Panc1 (cell line): ENCODE results near the gene SFTPA1. TPM values are rescaled to one million over a fixed set of nuclear protein-coding genes. Genes with fewer than 3 reads are reported as not detected.
"Not testable (repeated sequence)": the region's sequence is repeated elsewhere in the genome, so short reads cannot be mapped to it uniquely, and the experiment has no call there.

Source experiments
- ATAC-seq: fragments of 200-7000 bp; cut with Tn5 transposase; 2 replicates; pipeline ENCODE4 v1.9.1; 2020; ENCODE audit warnings: mild to moderate bottlenecking, moderate library complexity
- BruUV-seq: library from RNA; stranded (reverse); fragments of 400-500 nt; replicated peaks from 2 replicates; lab custom pipeline; 2021; lab: Mats Ljungman, UMichigan
- CTCF ChIA-PET: fragments of 300-600 bp; sonication (Branson Sonifier 250); formaldehyde crosslinking; loops from one replicate; lab custom pipeline; 2022; ENCODE audit warnings: antibody characterized with exemption; lab: Charles Lee
- POLR2A ChIA-PET: fragments of 300-600 bp; sonication (Branson Sonifier 250); formaldehyde crosslinking; loops from one replicate; lab custom pipeline; 2022; ENCODE audit warnings: antibody characterized with exemption; lab: Charles Lee
- DNase-seq: peaks from one replicate; pipeline ENCODE4 v3.0.0-alpha.2; 2010; ENCODE audit warnings: low read depth, low spot score
- H3K27ac ChIP-seq: 2 replicates; pipeline ENCODE4 v1.5.1; 2011; ENCODE audit warnings: mild to moderate bottlenecking, low read length, inconsistent platforms
- H3K27me3 ChIP-seq: fragments of 200-500 bp; sonication (Bioruptor generic); 2 replicates; pipeline ENCODE4 v1.6.0; 2014; ENCODE audit warnings: low read length, inconsistent platforms; ENCODE audit not compliant: control insufficient read depth, insufficient read depth
- H3K36me3 ChIP-seq: fragments of 200-500 bp; sonication (Bioruptor generic); 2 replicates; pipeline ENCODE4 v1.5.1; 2014; ENCODE audit warnings: inconsistent platforms, mild to moderate bottlenecking, low read length, moderate library complexity; ENCODE audit not compliant: control insufficient read depth, insufficient read depth
- H3K4me1 ChIP-seq: 2 replicates; pipeline ENCODE4 v1.5.1; 2011; ENCODE audit warnings: inconsistent platforms, mild to moderate bottlenecking, low read length, moderate library complexity; ENCODE audit not compliant: control insufficient read depth, insufficient read depth
- H3K4me3 ChIP-seq, 2 experiments: 2 replicates each; pipeline ENCODE4 v1.5.1; 2011 to 2012; ENCODE audit warnings: low read depth in 2 of 2, low read length in 2 of 2, mild to moderate bottlenecking in 2 of 2, inconsistent platforms in 1 of 2, moderate library complexity in 1 of 2
- H3K9me3 ChIP-seq: fragments of 200-500 bp; sonication (Bioruptor generic); 2 replicates; pipeline ENCODE4 v1.5.1; 2014; ENCODE audit warnings: low read depth, mild to moderate bottlenecking, inconsistent platforms, low read length, moderate library complexity; ENCODE audit not compliant: control insufficient read depth, insufficient read depth
- CTCF ChIP-seq: fragments of 450-650 bp; IDR thresholded peaks from 2 replicates; pipeline ENCODE4 v1.5.1; 2017; ENCODE audit warnings: mild to moderate bottlenecking
- POLR2AphosphoS5 ChIP-seq: IDR thresholded peaks from 2 replicates; pipeline ENCODE4 v1.6.1; 2012; ENCODE audit warnings: mild to moderate bottlenecking, low read depth, low read length, moderate library complexity
- REST ChIP-seq, 2 experiments: IDR thresholded peaks; 2 replicates each; pipeline ENCODE4 v1.6.1; 2011 to 2012; ENCODE audit warnings: low read depth in 2 of 2, control low read depth in 1 of 2, low read length in 1 of 2, mild to moderate bottlenecking in 1 of 2, moderate library complexity in 1 of 2; ENCODE audit not compliant: insufficient read depth in 1 of 2
- SIN3A ChIP-seq: IDR thresholded peaks from 2 replicates; pipeline ENCODE4 v1.6.1; 2012; ENCODE audit warnings: low read depth, mild to moderate bottlenecking, low read length, moderate library complexity, borderline replicate concordance; ENCODE audit not compliant: insufficient read depth
- TCF7L2 ChIP-seq: IDR thresholded peaks from 2 replicates; pipeline ENCODE4 v1.6.1; 2011; ENCODE audit warnings: mild to moderate bottlenecking, low read depth, low read length, inconsistent platforms
- in situ Hi-C: cut with HindIII; loops from 2 replicates; pipeline ENCODE4 v1.10.0; 2016; ENCODE audit warnings: low sequenced_read_pairs, low pct_unique_long_range_greater_than_20kb
- intact Hi-C: fragments of 100-400 bp; cut with micrococcal nuclease; formaldehyde crosslinking; loops from one replicate; pipeline ENCODE4 v1.10.0; 2022; ENCODE audit not compliant: unreplicated experiment
- total RNA-seq: library from RNA; stranded (reverse); gene quantifications from one replicate; pipeline ENCODE4 v1.2.1, GENCODE V29; 2021; ENCODE audit not compliant: unreplicated experiment

SFTPA1 gene
- total RNA-seq, 1 experiment from 2014 or later, result 3.8 TPM

GRCh38 chr10:79608505-79609375, 2.0 kb upstream of the SFTPA1 start:
- H3K9me3 ChIP-seq, result no peaks in the 10 kb centered on the region
- no peak for DNase-seq

GRCh38 chr10:79611193-79611976, 646 bp downstream of the SFTPA1 start:
- ATAC-seq, result peak; percentile 64
- in situ Hi-C loops, H3K27ac ChIP-seq, DNase-seq, BruUV-seq, H3K27me3 ChIP-seq, H3K4me3 ChIP-seq, POLR2A ChIA-PET, intact Hi-C loops, CTCF ChIA-PET, H3K4me1 ChIP-seq, H3K36me3 ChIP-seq, H3K9me3 ChIP-seq: not testable (repeated sequence)

More at GRCh38 chr10:79608505-79609375, 2.0 kb upstream of the SFTPA1 start:
- peak; percentile 82 for TF ChIP-seq CTCF
- no peak for TF ChIP-seq REST (IDR thresholded peaks at IDR 0.05; ENCODE audit: insufficient read depth in 1 of 2, low read depth in 2 of 2, low read length in 1 of 2)
- no TSS peak for BruUV-seq
- POLR2A ChIA-PET, result no interaction called here
- Histone ChIP-seq H3K27ac (no peak overlapping the region), H3K4me1 (no peaks in the 10 kb centered on the region), H3K27me3 (peaks cover 11% of the 10 kb centered on the region), H3K36me3 (no peaks in the 10 kb centered on the region), H3K4me3 (no peak overlapping the region)
- CTCF ChIA-PET, result no interaction called here
- in situ Hi-C loops, result no loop called here
- ATAC-seq, result peak; percentile 67
- intact Hi-C loops, result loop anchor here (1.0 kb wide), 1 partner anchor 46 kb away; no protein-coding TSS in a partner anchor

GRCh38 chr10:79615577-79615976, 4.8 kb downstream of the SFTPA1 start:
- no peaks in the 10 kb centered on the region for H3K4me1 ChIP-seq
- BruUV-seq, result no TSS peak
- H3K9me3 ChIP-seq, result no peaks in the 10 kb centered on the region
- H3K27me3 ChIP-seq, result 0 out of 2 replicates have a peak, but pooled peaks cover 4% of the 10 kb centered on the region
- no peaks in the 10 kb centered on the region for H3K36me3 ChIP-seq
- H3K27ac ChIP-seq, result no peak overlapping the region
- DNase-seq (no peak), ATAC-seq (no peak)
- intact Hi-C loops, result no loop called here
- CTCF ChIA-PET, result no interaction called here
- in situ Hi-C loops, result no loop called here
- TF ChIP-seq SIN3A (no peak), TCF7L2 (no peak), CTCF (no peak), REST (IDR thresholded peaks at IDR 0.05; ENCODE audit: insufficient read depth in 1 of 2, low read depth in 2 of 2, low read length in 1 of 2) (no peak), POLR2AphosphoS5 (no peak)
- POLR2A ChIA-PET, result no interaction called here
- H3K4me3 ChIP-seq, result no peak overlapping the region
